ENCODE data around the gene MYT1. TPM values are rescaled to one million over a fixed set of nuclear protein-coding genes. Genes with fewer than 3 reads are reported as not detected.

MYT1 gene
- total and polyA plus RNA-seq, 7 donors = under 0.01 TPM; not detected in 6

GRCh38 chr20:64277571-64278316, 113.5 kb downstream of the MYT1 start:
- TF ChIP-seq, protein P1, sequence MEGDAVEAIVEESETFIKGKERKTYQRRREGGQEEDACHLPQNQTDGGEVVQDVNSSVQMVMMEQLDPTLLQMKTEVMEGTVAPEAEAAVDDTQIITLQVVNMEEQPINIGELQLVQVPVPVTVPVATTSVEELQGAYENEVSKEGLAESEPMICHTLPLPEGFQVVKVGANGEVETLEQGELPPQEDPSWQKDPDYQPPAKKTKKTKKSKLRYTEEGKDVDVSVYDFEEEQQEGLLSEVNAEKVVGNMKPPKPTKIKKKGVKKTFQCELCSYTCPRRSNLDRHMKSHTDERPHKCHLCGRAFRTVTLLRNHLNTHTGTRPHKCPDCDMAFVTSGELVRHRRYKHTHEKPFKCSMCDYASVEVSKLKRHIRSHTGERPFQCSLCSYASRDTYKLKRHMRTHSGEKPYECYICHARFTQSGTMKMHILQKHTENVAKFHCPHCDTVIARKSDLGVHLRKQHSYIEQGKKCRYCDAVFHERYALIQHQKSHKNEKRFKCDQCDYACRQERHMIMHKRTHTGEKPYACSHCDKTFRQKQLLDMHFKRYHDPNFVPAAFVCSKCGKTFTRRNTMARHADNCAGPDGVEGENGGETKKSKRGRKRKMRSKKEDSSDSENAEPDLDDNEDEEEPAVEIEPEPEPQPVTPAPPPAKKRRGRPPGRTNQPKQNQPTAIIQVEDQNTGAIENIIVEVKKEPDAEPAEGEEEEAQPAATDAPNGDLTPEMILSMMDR (IDR thresholded peaks at IDR 0.05) = no peak
- DNase-seq = no peak
- Histone ChIP-seq H3K36me3 (ENCODE audit: insufficient read depth in 1 of 2, low read depth in 1 of 2) (peaks cover 0 to 29% of the 10 kb centered on the region in 2 donors), H3K9me3 (no peaks in the 10 kb centered on the region), H3K4me1 (no peaks in the 10 kb centered on the region), H3K27me3 (ENCODE audit: insufficient read depth in 3 of 3, low read length in 2 of 3) (no peaks in the 10 kb centered on the region), H3K27ac (no peak overlapping the region), H3K4me3 (no peak overlapping the region)
- intact Hi-C loops (cut with DNase I) = no loop called here
- 71 to 74% (median 72%) methylated on average over 8 to 10 of the region's 10 CpGs for WGBS, 3 donors
- no peak for ATAC-seq

- intact Hi-C loops (cut with DNase I) = no loop called here
- DNase-seq (no peak), ATAC-seq (no peak)
- TF ChIP-seq, protein P1 (IDR thresholded peaks at IDR 0.05) = no peak
- Histone ChIP-seq H3K4me1 (no peaks in the 10 kb centered on the region), H3K36me3 (ENCODE audit: insufficient read depth in 1 of 2, low read depth in 1 of 2) (peaks cover 0 to 23% of the 10 kb centered on the region in 2 donors), H3K9me3 (no peaks in the 10 kb centered on the region), H3K27ac (no peak overlapping the region), H3K27me3 (ENCODE audit: insufficient read depth in 3 of 3, low read length in 2 of 3) (no peaks in the 10 kb centered on the region), H3K4me3 (no peak overlapping the region)
- WGBS, 3 donors = 78 to 81% (median 78%) methylated on average over 4 of the region's 4 CpGs
Observed at GRCh38 chr20:64278317-64278681, 114.0 kb downstream of the MYT1 start.

GRCh38 chr20:64279826-64280459, 115.7 kb downstream of the MYT1 start:
- peaks cover 0 to 7% of the 10 kb centered on the region in 2 donors for H3K36me3 ChIP-seq (ENCODE audit: insufficient read depth in 1 of 2, low read depth in 1 of 2)
- intact Hi-C loops (cut with DNase I) = no loop called here
- H3K27ac ChIP-seq = no peak overlapping the region
- ATAC-seq = no peak
- no peaks in the 10 kb centered on the region for H3K27me3 ChIP-seq (ENCODE audit: insufficient read depth in 3 of 3, low read length in 2 of 3)
- no peak overlapping the region for H3K4me3 ChIP-seq
- DNase-seq = no peak
- 82 to 86% (median 84%) methylated on average over 7 of the region's 7 CpGs for WGBS, 3 donors
- TF ChIP-seq, protein P1 (IDR thresholded peaks at IDR 0.05) = no peak
- no peaks in the 10 kb centered on the region for H3K4me1 ChIP-seq
- no peaks in the 10 kb centered on the region for H3K9me3 ChIP-seq

- no peak overlapping the region for H3K4me3 ChIP-seq
- TF ChIP-seq, protein P1 (IDR thresholded peaks at IDR 0.05) = no peak
- intact Hi-C loops (cut with DNase I) = no loop called here
- DNase-seq (no peak), ATAC-seq (no peak)
- no peaks in the 10 kb centered on the region for H3K4me1 ChIP-seq
- no peaks in the 10 kb centered on the region for H3K27me3 ChIP-seq (ENCODE audit: insufficient read depth in 3 of 3, low read length in 2 of 3)
- H3K9me3 ChIP-seq = no peaks in the 10 kb centered on the region
- peaks cover 0 to 4% of the 10 kb centered on the region in 2 donors for H3K36me3 ChIP-seq (ENCODE audit: insufficient read depth in 1 of 2, low read depth in 1 of 2)
- no peak overlapping the region for H3K27ac ChIP-seq
- WGBS, 3 donors = 82 to 92% (median 83%) methylated on average over 3 of the region's 3 CpGs
Observed at GRCh38 chr20:64280460-64280843, 116.2 kb downstream of the MYT1 start.
